A673 (cell line): ENCODE measurements around the gene PJA2. TPM values are rescaled to one million over a fixed set of nuclear protein-coding genes. Genes with fewer than 3 reads are reported as not detected.

Experiments
- BruUV-seq: library from RNA; stranded (reverse); fragments of 400-500 nt; replicated peaks from 2 replicates; lab custom pipeline; 2021; lab: Mats Ljungman, UMichigan
- CTCF ChIA-PET: fragments of 300-600 bp; sonication (Branson Sonifier 250); formaldehyde crosslinking; loops from one replicate; lab custom pipeline; 2022; ENCODE audit warnings: antibody characterized with exemption; lab: Charles Lee
- POLR2A ChIA-PET: fragments of 300-600 bp; sonication (Branson Sonifier 250); formaldehyde crosslinking; loops from one replicate; lab custom pipeline; 2022; ENCODE audit warnings: antibody characterized with exemption; ENCODE audit not compliant: low non-redundant PET; lab: Charles Lee
- DNase-seq: peaks from one replicate; pipeline ENCODE4 v3.0.0-alpha.2; 2015; ENCODE audit warnings: low spot score
- H3K27ac ChIP-seq: fragments of 200-600 bp; sonication (generic); 2 replicates; pipeline ENCODE4 v1.5.1; 2016; ENCODE audit warnings: mixed run types, low read depth, mild to moderate bottlenecking, mixed read lengths, antibody characterized with exemption, low read length; ENCODE audit not compliant: poor library complexity, severe bottlenecking
- H3K27me3 ChIP-seq: fragments of 200-600 bp; sonication (generic); replicated peaks from 2 replicates; pipeline ENCODE4 v1.6.1; 2017; ENCODE audit warnings: mixed run types, low read depth, mild to moderate bottlenecking, mixed read lengths, antibody characterized with exemption, low read length; ENCODE audit not compliant: insufficient read depth, poor library complexity
- H3K36me3 ChIP-seq: fragments of 200-600 bp; sonication (generic); 2 replicates; pipeline ENCODE4 v1.6.1; 2016; ENCODE audit warnings: mixed run types, mild to moderate bottlenecking, mixed read lengths, antibody characterized with exemption, low read length; ENCODE audit not compliant: insufficient read depth, poor library complexity, severe bottlenecking
- H3K4me1 ChIP-seq: fragments of 200-600 bp; sonication (generic); 2 replicates; pipeline ENCODE4 v1.6.1; 2017; ENCODE audit warnings: mixed run types, mild to moderate bottlenecking, mixed read lengths, antibody characterized with exemption, low read length; ENCODE audit not compliant: insufficient read depth, poor library complexity, severe bottlenecking
- H3K4me3 ChIP-seq: fragments of 200-600 bp; sonication (generic); 2 replicates; pipeline ENCODE4 v1.5.1; 2016; ENCODE audit warnings: low read depth, mixed run types, mild to moderate bottlenecking, mixed read lengths, low read length; ENCODE audit not compliant: poor library complexity, severe bottlenecking
- H3K9me3 ChIP-seq: fragments of 200-600 bp; sonication (generic); 2 replicates; pipeline ENCODE4 v1.6.1; 2016; ENCODE audit warnings: mixed run types, low read depth, mild to moderate bottlenecking, mixed read lengths, antibody characterized with exemption, low read length; ENCODE audit not compliant: poor library complexity, severe bottlenecking
- EZH2 ChIP-seq: fragments of 200-600 bp; sonication (generic); IDR thresholded peaks from 2 replicates; pipeline ENCODE4 v1.6.1; 2017; ENCODE audit warnings: borderline replicate concordance, low read depth, mild to moderate bottlenecking, mixed read lengths, antibody characterized with exemption, low read length; ENCODE audit not compliant: poor library complexity, severe bottlenecking
- intact Hi-C: fragments of 100-400 bp; cut with micrococcal nuclease; formaldehyde crosslinking; loops from one replicate; pipeline ENCODE4 v1.10.0; 2022; ENCODE audit not compliant: unreplicated experiment
- total RNA-seq: library from RNA; stranded (reverse); gene quantifications from 2 replicates; pipeline ENCODE4 v1.2.3, GENCODE V29; 2021
- TF ChIP-seq, protein P1 (sequence below): fragments of 300-800, 200-600 bp; sonication (generic); conservative IDR thresholded peaks from 2 replicates; pipeline ENCODE4 v1.5.1; 2017; ENCODE audit warnings: low read depth, mild to moderate bottlenecking, antibody characterized with exemption, low read length, moderate library complexity, mixed read lengths

PJA2 gene
- total RNA-seq, 1 experiment from 2014 or later, result 47.3 TPM

DNA sequence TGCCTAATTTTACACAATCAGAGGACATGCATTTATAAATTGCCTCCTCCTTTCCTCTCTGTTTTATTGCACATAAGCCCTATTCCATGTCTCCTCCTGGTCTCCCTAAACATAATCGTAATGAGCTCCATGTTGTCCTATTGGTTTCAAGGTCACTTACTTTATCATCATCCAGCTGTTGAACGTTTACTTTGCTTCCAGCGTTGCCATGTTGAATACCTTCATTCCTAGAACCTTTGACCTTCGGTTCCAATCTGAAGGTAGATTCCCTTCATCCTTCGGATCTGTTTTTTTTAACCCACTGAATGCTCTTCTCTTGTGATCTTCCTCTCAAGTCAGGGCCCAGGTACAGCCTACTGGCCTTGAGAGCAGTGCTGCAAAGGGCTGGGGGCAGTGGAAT, 84.3 kb downstream of the PJA2 start:
- Histone ChIP-seq H3K36me3 (no peaks in the 10 kb centered on the region), H3K4me3 (no peak overlapping the region), H3K27me3 (no peaks in the 10 kb centered on the region), H3K27ac (no peak overlapping the region), H3K4me1 (no peaks in the 10 kb centered on the region), H3K9me3 (no peaks in the 10 kb centered on the region)
- BruUV-seq, result no TSS peak
- DNase-seq, result no peak
- TF ChIP-seq EZH2, result no peak
- TF ChIP-seq, protein P1, sequence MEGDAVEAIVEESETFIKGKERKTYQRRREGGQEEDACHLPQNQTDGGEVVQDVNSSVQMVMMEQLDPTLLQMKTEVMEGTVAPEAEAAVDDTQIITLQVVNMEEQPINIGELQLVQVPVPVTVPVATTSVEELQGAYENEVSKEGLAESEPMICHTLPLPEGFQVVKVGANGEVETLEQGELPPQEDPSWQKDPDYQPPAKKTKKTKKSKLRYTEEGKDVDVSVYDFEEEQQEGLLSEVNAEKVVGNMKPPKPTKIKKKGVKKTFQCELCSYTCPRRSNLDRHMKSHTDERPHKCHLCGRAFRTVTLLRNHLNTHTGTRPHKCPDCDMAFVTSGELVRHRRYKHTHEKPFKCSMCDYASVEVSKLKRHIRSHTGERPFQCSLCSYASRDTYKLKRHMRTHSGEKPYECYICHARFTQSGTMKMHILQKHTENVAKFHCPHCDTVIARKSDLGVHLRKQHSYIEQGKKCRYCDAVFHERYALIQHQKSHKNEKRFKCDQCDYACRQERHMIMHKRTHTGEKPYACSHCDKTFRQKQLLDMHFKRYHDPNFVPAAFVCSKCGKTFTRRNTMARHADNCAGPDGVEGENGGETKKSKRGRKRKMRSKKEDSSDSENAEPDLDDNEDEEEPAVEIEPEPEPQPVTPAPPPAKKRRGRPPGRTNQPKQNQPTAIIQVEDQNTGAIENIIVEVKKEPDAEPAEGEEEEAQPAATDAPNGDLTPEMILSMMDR, result no peak
- CTCF ChIA-PET, result no interaction called here
- intact Hi-C loops, result no loop called here
- POLR2A ChIA-PET, result no interaction called here

DNA sequence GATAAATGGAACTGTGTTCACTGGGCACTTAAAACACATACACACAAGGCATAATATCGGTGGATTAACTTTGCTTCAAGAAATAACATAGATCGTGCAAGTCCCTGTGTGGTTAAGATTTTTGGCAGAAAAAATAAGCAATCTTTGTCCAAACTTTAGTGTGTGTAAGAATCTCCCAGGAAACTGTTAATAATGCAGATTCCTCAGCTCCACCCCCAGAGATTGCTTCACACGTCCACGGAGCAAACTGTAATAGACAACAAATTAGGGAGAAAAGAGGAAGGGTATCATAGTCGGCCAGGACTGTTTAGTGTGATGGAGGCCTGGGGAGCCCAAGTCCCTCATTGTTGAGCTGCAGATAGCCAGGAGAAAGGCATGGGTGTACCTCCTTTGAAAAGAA, 84.8 kb downstream of the PJA2 start:
- Histone ChIP-seq H3K4me3 (no peak overlapping the region), H3K4me1 (no peaks in the 10 kb centered on the region), H3K9me3 (no peaks in the 10 kb centered on the region), H3K36me3 (no peaks in the 10 kb centered on the region), H3K27ac (no peak overlapping the region), H3K27me3 (no peaks in the 10 kb centered on the region)
- DNase-seq, result no peak
- CTCF ChIA-PET, result no interaction called here
- intact Hi-C loops, result no loop called here
- POLR2A ChIA-PET, result no interaction called here
- TF ChIP-seq, protein P1, result no peak
- no peak for TF ChIP-seq EZH2
- BruUV-seq, result no TSS peak

DNA sequence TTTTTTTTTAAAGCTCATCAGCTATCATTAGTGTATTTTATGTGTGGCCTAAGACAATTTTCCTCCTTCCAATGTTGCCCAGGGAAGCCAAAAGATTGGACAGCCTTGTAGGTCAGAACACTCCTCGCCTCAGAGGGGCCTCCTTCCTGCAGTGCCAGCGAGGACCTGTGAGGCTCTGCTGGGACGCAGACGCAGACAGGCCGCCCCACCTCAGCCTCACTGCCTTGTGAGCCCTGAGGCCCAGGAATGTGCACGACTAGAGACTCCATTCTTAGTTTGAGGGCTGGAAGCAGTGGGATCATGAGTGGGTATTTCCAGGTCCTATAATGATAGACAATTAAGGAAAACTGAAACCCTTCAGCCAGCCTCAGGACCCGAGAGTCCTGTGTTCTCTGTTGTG, 85.4 kb downstream of the PJA2 start:
- TF ChIP-seq EZH2, result no peak
- TF ChIP-seq, protein P1, result no peak

More for the DNA sequence above, 85.4 kb downstream of the PJA2 start:
- POLR2A ChIA-PET, result no interaction called here
- Histone ChIP-seq H3K27ac (no peak overlapping the region), H3K27me3 (no peaks in the 10 kb centered on the region), H3K4me1 (no peaks in the 10 kb centered on the region), H3K9me3 (no peaks in the 10 kb centered on the region), H3K4me3 (no peak overlapping the region), H3K36me3 (no peaks in the 10 kb centered on the region)
- DNase-seq, result no peak
- intact Hi-C loops, result no loop called here
- CTCF ChIA-PET, result no interaction called here
- no TSS peak for BruUV-seq
